Activated T-cell treated with anti-CD3 and anti-CD28 coated beads, Interleukin-2, amount 50 U/mL, for 24 hours (primary cell): ENCODE data around the gene LANCL2.
"Not testable (repeated sequence)": the region's sequence is repeated elsewhere in the genome, so short reads cannot be mapped to it uniquely, and the experiment has no call there.

ENCODE experiments used
- DNase-seq: peaks from one replicate; pipeline ENCODE4 v3.0.0-alpha.2; 2020
- H3K27ac Mint-ChIP-seq: 2 replicates; pipeline ENCODE4 v1.8.0; 2020; ENCODE audit warnings: mild to moderate bottlenecking, mixed read lengths
- H3K27me3 Mint-ChIP-seq: 2 replicates; pipeline ENCODE4 v1.8.0; 2020; ENCODE audit warnings: mixed read lengths
- H3K36me3 Mint-ChIP-seq: 2 replicates; pipeline ENCODE4 v1.8.0; 2020; ENCODE audit warnings: low read depth, mixed read lengths
- H3K4me1 Mint-ChIP-seq: 2 replicates; pipeline ENCODE4 v1.8.0; 2020; ENCODE audit warnings: low read depth, mixed read lengths
- H3K4me3 Mint-ChIP-seq: 2 replicates; pipeline ENCODE4 v1.8.0; 2020; ENCODE audit warnings: mild to moderate bottlenecking, moderate library complexity, mixed read lengths
- H3K9me3 Mint-ChIP-seq: 2 replicates; pipeline ENCODE4 v1.8.0; 2020; ENCODE audit warnings: mixed read lengths

The LANCL2 gene

DNA sequence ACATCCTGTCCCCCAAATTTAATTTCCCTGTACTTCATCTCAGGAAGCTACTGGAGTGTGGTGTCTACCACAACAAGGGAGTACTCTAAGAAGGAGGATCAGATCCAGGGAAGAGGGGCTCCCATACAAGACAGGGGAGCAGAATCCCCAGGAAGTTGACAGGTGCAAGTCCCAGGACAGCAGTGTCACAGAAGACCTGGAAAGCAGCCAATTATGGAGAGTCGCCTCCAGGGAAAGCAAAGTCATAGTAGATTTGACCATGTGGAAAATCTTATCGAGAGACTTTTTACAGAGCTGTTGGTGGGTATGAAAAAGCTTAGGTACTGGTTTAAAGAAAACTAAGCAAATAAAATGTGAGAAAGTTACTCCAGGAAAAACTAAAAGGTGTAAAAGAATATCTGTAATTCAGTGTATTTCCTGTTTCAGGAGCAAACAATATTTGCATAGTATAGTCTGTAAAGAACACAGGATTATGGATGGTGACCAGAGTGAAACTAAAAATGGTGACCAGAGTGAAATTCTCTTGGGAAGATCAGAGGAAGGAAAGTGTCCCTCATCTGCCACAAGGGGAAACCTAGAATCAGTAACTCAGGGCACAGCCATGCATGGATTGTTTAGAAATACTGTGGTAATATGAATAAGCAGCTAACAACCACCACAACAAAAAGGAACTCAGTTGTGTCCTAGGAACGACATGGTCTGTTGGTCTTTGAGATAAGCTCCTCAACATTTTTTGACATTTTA, 44.5 kb downstream of the LANCL2 start:
- Mint-ChIP-seq H3K27me3 (no peaks in the 10 kb centered on the region), H3K4me1 (peaks cover 2% of the 10 kb centered on the region), H3K9me3 (no peaks in the 10 kb centered on the region), H3K4me3 (no peak overlapping the region), H3K27ac (no peak overlapping the region), H3K36me3 (peaks cover 58% of the 10 kb centered on the region)
- no peak for DNase-seq

DNA sequence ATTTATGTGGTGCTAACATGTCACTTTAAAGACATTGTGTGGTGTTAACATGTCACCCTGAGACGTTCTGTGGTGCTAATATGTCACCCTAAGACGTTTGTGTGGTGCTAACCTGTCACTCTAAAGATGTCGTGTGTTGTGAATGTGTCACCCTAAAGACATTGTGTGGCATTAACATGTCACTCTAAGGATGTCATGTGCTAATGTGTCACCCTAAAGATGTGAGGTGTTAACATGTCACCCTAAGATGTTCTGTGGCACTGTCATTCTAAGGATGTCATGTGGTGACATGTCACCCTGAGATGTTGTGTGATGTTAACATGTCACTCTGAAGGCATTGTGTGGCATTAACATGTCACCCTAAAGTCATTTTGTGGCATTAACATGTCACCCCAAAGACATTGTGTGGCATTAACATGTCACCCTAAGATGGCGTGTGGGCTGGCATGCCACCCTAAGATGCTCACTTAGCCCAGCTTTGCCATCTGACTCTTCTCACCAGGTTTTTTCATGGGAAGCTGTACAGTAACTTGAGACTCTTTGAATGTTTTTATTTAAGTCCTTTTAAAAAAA, 45.6 kb downstream of the LANCL2 start:
- Mint-ChIP-seq H3K27ac (no peak overlapping the region), H3K9me3 (no peaks in the 10 kb centered on the region), H3K27me3 (no peaks in the 10 kb centered on the region), H3K4me1 (peaks cover 4% of the 10 kb centered on the region), H3K4me3 (no peak overlapping the region), H3K36me3 (peaks cover 50% of the 10 kb centered on the region)
- no peak for DNase-seq

DNA sequence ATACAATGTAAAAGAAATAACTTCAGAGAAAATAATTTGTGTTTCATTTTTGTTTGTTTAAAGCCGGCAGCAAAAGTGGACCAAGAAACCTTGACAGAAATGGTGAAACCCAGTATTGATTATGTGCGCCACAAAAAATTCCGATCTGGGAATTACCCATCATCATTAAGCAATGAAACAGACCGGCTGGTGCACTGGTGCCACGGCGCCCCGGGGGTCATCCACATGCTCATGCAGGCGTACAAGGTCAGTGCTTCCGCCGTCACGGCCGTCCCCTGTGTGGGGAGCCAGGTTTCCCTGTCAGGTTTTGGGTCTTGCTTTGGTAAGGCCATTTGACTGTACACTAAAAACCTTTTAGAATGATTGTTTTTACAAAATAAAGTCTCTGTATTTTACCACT, 46.7 kb downstream of the LANCL2 start:
- Mint-ChIP-seq H3K27ac (no peak overlapping the region), H3K36me3 (peaks cover 39% of the 10 kb centered on the region), H3K4me3 (no peak overlapping the region), H3K9me3 (no peaks in the 10 kb centered on the region), H3K4me1 (peaks cover 4% of the 10 kb centered on the region), H3K27me3 (no peaks in the 10 kb centered on the region)
- DNase-seq = no peak

DNA sequence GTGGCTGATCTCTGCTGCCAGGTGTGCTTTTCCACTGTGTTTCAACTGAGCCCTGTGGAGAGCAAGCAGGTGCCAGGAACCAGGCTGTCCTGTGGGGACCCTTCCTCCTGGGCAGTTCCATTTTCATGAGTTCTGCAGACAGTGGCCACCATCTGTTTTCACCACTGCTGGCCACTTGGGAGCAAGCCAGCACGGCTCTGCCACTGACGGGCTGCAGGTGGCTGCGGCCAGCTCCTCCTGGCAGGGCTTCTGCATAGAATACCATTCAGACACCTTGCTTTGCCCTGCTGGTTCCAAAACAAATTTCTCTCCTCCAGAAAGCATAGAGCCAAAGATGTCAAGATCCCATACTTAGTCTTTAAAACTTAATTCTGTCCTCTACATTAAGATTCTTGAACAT, 48.3 kb downstream of the LANCL2 start:
- DNase-seq = no peak
- Mint-ChIP-seq H3K9me3 (no peaks in the 10 kb centered on the region), H3K27ac (no peak overlapping the region), H3K27me3 (no peaks in the 10 kb centered on the region), H3K4me1 (peaks cover 4% of the 10 kb centered on the region), H3K36me3 (peaks cover 29% of the 10 kb centered on the region), H3K4me3 (no peak overlapping the region)

DNA sequence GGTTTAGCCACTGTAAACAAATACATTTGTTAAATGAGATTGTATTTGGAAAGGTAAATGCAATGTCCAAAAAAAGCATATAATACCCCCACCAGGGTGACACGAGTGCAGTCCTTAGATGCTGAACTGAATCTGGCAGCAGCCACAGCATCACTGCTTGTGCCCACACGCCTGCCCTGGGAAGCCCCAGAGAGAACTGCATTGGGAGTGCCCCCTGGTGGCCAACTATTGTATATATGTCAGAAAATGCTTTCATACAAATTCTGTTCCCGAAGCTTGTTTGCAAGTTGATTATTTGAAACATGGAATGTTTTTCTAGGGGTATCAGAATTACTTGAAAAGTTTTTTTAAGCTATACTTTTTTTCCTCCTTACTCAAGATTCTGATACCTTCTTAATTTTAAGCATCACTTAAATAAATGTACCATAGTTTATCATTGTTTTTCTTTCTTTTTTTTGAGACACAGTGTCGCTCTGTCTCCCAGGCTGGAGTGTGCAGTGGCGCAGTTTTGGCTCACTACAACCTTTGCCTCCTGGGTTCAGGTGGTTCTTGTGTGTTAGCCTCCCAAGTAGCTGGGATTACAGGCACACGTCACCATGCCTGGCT, 50.1 kb downstream of the LANCL2 start:
- no peak overlapping the region for H3K4me3 Mint-ChIP-seq
- H3K36me3 Mint-ChIP-seq = peaks cover 26% of the 10 kb centered on the region
- H3K9me3 Mint-ChIP-seq = no peaks in the 10 kb centered on the region
- H3K27me3 Mint-ChIP-seq = no peaks in the 10 kb centered on the region
- DNase-seq = peak; percentile 80
- H3K27ac Mint-ChIP-seq = no peak overlapping the region
- peaks cover 3% of the 10 kb centered on the region for H3K4me1 Mint-ChIP-seq

DNA sequence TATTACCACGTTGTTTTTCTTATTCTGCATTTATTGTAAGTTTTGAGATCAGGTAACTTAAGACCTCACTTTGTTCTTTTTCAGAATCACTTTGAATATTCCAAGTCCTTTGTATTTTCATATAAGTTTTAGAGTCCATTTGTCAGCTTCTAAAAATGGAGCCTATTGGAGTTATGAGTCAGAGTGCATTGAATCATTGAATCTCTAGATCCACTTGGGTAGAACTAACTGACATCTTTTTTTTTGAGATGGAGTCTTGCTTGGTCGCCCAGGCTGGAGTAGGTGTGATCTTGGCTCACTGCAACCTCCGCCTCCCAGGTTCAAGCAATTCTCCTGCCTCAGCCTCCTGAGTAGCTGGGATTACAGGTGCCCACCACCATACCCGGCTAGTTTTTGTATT, 52.3 kb downstream of the LANCL2 start:
- H3K4me1 Mint-ChIP-seq = not testable (repeated sequence)

DNA sequence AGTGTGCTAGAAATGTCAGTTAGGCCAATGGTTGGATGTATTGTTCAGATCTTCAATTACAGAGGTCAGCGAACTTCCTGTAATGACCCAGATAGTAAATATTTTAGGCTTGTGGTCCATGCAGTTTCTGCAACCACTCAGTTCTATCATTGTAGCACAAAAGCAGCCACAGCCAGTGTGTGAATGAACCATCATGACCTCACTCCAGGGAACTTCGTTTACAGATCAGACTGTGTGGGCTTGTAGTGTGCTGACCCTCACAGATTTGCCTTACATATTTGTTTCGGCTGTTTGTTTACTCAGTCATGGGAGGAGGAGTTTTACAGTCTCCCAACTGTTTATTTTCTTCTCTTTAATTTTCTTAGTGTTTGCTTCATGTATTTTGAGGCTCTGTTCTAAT, 55.4 kb downstream of the LANCL2 start:
- Mint-ChIP-seq H3K9me3 (no peaks in the 10 kb centered on the region), H3K36me3 (peaks cover 12% of the 10 kb centered on the region), H3K4me1 (no peaks in the 10 kb centered on the region), H3K4me3 (no peak overlapping the region), H3K27ac (no peak overlapping the region), H3K27me3 (no peaks in the 10 kb centered on the region)
- no peak for DNase-seq

More for the DNA sequence above, 52.3 kb downstream of the LANCL2 start:
- not testable (repeated sequence) for DNase-seq, H3K27me3 Mint-ChIP-seq, H3K27ac Mint-ChIP-seq, H3K4me3 Mint-ChIP-seq, H3K9me3 Mint-ChIP-seq
- peaks cover 11% of the 10 kb centered on the region for H3K36me3 Mint-ChIP-seq

DNA sequence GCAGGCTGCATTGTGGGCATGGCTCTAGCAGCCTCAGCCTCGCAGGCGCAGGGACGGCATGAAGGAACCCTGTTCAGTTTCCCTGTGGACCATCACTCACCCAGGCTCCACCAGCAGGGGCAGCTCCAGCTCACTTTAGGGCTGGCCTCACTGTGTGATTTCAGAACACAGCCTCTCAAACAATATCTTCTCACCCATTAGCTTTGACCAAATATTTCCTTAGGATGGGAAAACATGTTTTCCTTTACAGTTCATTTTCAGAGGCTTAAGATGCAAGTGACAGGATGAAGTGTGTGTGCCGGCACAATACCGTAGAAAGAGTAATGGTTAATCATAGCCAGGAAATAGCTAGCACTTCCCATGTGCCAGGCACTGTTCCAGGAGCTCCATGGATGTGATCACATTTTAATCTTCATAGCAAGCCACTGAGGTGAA, 58.2 kb downstream of the LANCL2 start:
- H3K27ac Mint-ChIP-seq = no peak overlapping the region
- H3K27me3 Mint-ChIP-seq = no peaks in the 10 kb centered on the region
- H3K36me3 Mint-ChIP-seq = peaks cover 34% of the 10 kb centered on the region

DNA sequence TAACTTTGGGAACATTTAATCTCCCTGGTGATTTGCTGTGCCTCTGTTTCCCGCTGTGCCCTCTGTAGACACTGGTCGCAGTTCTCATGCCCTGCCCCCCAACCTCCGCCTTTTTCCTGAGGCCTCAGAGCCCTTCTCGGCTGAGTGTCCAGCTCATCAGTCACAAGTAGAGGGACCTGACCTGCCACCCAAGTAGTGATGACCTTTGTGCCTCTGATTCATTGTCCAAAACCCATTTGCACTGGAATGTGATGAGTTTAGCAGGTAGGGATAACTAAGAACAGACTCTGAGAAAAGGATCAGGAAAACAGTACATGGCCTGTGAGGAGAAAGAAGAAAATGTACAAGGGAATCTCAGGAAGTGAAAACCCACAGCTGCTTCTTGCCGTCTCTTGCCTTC, 58.8 kb downstream of the LANCL2 start:
- DNase-seq = no peak
- no peak overlapping the region for H3K4me3 Mint-ChIP-seq
- H3K27me3 Mint-ChIP-seq = no peaks in the 10 kb centered on the region
- H3K27ac Mint-ChIP-seq = no peak overlapping the region
- no peaks in the 10 kb centered on the region for H3K9me3 Mint-ChIP-seq
- peaks cover 37% of the 10 kb centered on the region for H3K36me3 Mint-ChIP-seq
- H3K4me1 Mint-ChIP-seq = peaks cover 18% of the 10 kb centered on the region

More for the DNA sequence above, 58.2 kb downstream of the LANCL2 start:
- no peak overlapping the region for H3K4me3 Mint-ChIP-seq
- peaks cover 15% of the 10 kb centered on the region for H3K4me1 Mint-ChIP-seq
- DNase-seq = no peak
- no peaks in the 10 kb centered on the region for H3K9me3 Mint-ChIP-seq

DNA sequence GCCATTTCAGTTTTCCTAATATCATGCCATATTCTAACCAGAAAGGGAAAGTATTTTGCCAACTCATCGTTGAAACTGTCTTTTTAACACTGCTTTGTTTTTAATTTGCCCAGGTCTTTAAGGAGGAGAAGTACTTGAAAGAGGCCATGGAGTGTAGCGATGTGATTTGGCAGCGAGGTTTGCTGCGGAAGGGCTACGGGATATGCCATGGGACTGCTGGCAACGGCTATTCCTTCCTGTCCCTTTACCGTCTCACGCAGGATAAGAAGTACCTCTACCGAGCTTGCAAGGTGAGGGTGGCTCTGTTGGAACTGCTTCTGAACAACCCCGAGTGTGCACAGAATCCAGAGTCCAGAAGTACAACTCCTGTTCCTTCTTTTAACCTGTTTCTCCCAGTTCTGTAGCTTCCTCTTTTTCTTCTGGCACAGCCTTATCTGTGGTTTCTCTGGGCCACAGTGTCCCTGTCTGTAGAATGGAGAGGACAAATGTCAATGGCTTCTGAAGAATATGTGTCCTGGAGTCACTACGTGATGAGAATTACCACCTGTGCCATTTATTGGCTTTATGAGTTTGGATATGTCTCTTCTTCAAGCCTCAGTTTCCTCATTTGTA, 60.1 kb downstream of the LANCL2 start:
- peaks cover 39% of the 10 kb centered on the region for H3K36me3 Mint-ChIP-seq
- no peak overlapping the region for H3K4me3 Mint-ChIP-seq
- no peak for DNase-seq
- no peaks in the 10 kb centered on the region for H3K9me3 Mint-ChIP-seq
- H3K27ac Mint-ChIP-seq = no peak overlapping the region
- peaks cover 18% of the 10 kb centered on the region for H3K4me1 Mint-ChIP-seq
- no peaks in the 10 kb centered on the region for H3K27me3 Mint-ChIP-seq

DNA sequence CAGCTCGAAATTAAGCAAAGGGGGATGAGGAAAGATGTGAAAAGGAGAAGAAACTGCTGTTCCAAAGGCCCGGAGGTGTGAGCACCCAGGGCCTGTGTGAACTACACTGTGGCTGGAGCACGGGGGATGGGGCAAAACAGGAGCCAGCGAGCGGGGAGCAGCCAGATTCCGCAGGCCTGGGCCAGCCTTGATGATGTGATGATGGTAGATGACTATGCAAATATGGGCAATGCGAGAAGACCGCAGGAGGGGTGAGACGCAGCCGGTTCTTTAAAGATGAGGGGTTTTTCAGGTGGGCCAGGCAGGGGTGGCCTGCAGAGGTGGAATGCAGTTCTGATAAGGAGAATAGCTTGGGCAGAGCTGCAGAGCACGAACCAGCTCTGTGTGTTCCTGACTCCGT, 61.5 kb downstream of the LANCL2 start:
- H3K36me3 Mint-ChIP-seq = peaks cover 45% of the 10 kb centered on the region
- H3K9me3 Mint-ChIP-seq = no peaks in the 10 kb centered on the region
- no peaks in the 10 kb centered on the region for H3K27me3 Mint-ChIP-seq
- no peak overlapping the region for H3K27ac Mint-ChIP-seq
- H3K4me1 Mint-ChIP-seq = peaks cover 18% of the 10 kb centered on the region
- H3K4me3 Mint-ChIP-seq = no peak overlapping the region
- no peak for DNase-seq

DNA sequence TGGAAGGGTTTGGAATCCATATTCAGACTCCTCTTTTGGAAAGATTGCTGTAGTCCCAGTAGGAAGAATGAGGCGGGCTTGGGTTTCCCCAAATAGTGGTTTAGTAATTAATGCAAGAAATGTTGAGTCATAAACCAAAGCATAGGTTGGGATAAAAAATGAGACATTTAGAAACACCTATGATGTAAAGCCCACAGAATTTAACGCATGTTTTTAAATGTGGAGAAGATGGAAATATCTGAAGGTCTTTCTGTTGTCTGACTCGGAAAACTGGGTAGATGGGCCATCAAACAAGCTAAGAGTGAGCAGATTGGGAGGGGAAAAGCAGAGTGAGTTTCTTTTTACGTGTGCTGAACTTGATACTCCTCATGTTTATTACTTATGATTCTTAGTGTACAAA, 62.2 kb downstream of the LANCL2 start:
- no peaks in the 10 kb centered on the region for H3K27me3 Mint-ChIP-seq
- peaks cover 19% of the 10 kb centered on the region for H3K4me1 Mint-ChIP-seq
- DNase-seq = no peak
- H3K27ac Mint-ChIP-seq = peak overlapping the region; percentile 79
- no peaks in the 10 kb centered on the region for H3K9me3 Mint-ChIP-seq
- no peak overlapping the region for H3K4me3 Mint-ChIP-seq
- peaks cover 46% of the 10 kb centered on the region for H3K36me3 Mint-ChIP-seq

DNA sequence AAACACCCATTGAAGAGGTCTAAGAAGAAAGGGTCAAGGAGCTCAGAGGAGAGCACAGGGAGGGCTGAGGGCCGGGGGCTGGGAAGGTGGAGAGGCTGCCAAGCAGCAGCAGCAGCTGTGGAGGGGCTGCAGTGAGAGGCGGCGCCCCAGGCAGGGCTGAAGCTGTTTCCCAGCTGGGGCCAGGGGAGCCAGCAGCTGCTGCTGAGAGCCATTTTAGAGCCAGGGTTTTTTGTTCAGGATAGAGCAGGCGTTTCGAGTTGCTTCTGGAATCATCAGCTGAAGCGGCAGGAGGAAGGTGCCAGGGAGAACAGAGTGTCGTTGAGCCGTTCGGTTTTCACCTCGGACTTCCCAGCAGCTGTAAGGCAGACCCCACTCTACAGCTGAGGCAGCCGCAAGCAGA, 62.7 kb downstream of the LANCL2 start:
- Mint-ChIP-seq H3K27ac (peak overlapping the region; percentile 79), H3K4me3 (no peak overlapping the region), H3K27me3 (no peaks in the 10 kb centered on the region), H3K9me3 (no peaks in the 10 kb centered on the region), H3K36me3 (peaks cover 49% of the 10 kb centered on the region), H3K4me1 (peaks cover 24% of the 10 kb centered on the region)
- DNase-seq = no peak

DNA sequence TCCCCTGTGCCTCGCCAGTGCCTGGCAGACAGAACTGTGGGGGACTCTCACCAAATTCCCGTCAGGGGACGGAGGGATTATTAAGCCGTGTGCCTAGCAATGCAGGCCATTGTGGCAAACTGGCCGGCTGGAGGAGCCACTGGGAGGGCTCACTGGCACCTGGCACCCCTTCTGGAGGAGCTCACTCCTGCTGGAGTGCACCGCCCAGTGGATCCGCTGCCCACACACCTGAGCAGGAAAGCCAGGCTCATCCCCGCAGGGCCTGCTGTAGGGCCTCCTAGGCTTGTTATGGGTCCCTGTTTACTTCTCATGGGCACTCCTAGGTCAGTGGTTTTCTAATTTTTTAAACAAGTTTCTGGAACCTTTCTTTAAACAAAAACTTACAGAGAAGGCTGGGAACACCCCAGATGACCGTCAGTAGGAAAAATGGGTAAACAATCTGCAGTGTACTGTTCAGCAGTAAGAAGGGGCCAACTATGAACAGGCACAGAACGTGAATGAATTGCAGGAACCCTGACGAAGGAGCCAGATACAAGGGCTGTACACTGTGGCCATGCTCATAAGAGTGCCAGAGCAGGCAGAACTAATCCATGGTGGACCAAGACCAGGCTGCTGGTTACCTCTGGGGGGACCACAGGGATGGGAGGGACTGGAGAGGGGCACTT, 64.8 kb downstream of the LANCL2 start:
- Mint-ChIP-seq H3K4me1 (peaks cover 35% of the 10 kb centered on the region), H3K36me3 (peaks cover 52% of the 10 kb centered on the region), H3K4me3 (no peak overlapping the region), H3K27me3 (no peaks in the 10 kb centered on the region), H3K27ac (no peak overlapping the region), H3K9me3 (no peaks in the 10 kb centered on the region)
- DNase-seq = no peak
